Measurements from ENCODE around the gene AGMO. TPM values are rescaled to one million over a fixed set of nuclear protein-coding genes. Genes with fewer than 3 reads are reported as not detected.

AGMO gene
- total RNA-seq, 3 donors from 2014 or later: 0.89 to 3.0 (median 1.3) TPM

- H3K4me3 ChIP-seq: no peak overlapping the region
- H3K36me3 ChIP-seq (ENCODE audit: low read depth): no peaks in the 10 kb centered on the region
- DNase-seq: no peak
- no peaks in the 10 kb centered on the region for H3K4me1 ChIP-seq (ENCODE audit: low read depth)
- TF ChIP-seq CTCF (IDR thresholded peaks at IDR 0.05): no peak
- H3K9me3 ChIP-seq: no peaks in the 10 kb centered on the region
- intact Hi-C loops (cut with DNase I, micrococcal nuclease): no loop called here
- no peak for ATAC-seq
Observed at GRCh38 chr7:15459018-15459615, 102.7 kb downstream of the AGMO start.

DNA sequence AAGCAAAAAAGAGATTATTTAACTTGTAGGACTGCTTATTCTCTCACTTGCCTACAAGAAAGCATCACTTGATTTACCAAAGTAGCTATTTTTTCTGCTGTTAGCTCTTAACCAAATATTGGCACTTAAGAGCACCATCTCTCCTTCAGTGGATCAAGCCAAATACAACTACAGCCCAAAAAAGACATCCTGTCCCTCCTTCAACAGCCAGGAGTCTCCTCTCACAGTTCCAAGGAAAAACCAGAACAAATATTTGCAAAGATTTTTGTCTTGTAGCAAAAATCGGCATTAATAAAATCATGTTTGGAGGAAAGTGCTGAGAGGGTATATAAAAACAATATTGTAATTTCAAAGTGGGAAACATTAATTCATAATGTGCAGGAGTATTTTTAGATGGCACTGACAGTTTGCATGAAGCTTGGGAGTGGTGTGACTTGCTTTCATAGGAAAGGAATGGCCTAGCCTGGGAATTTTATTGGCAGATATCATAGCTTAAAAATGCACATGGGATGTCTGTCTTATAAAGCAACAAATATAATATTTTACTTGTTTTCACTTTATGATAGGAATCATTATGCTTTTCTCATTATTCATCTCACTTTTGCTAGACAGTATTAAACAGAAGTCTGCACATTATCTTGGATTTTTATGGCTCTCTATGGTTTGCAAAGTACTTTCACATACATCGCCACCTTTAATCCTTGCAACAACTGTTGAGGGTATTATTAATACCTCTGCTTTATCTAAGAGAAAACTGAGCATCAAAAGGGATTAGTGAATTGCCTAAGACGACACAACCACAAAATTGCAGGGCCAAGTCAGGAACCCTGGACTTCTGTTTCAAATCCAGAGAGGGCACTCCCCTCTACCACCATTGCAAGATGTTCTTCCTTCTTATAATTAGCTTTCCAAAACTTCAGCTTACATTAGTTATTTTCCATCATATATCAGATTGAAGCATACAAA is 103.5 kb downstream of the AGMO start:
- Histone ChIP-seq H3K4me1 (ENCODE audit: low read depth) (no peaks in the 10 kb centered on the region), H3K36me3 (ENCODE audit: low read depth) (no peaks in the 10 kb centered on the region), H3K4me3 (no peak overlapping the region), H3K9me3 (no peaks in the 10 kb centered on the region)
- intact Hi-C loops (cut with DNase I, micrococcal nuclease): no loop called here
- no peak for DNase-seq
- ATAC-seq: no peak
- TF ChIP-seq CTCF (IDR thresholded peaks at IDR 0.05): no peak

- no peak for TF ChIP-seq CTCF (IDR thresholded peaks at IDR 0.05)
- Histone ChIP-seq H3K4me3 (no peak overlapping the region), H3K9me3 (no peaks in the 10 kb centered on the region), H3K4me1 (ENCODE audit: low read depth) (no peaks in the 10 kb centered on the region), H3K36me3 (ENCODE audit: low read depth) (no peaks in the 10 kb centered on the region)
- intact Hi-C loops (cut with DNase I, micrococcal nuclease): no loop called here
- ATAC-seq (no peak), DNase-seq (no peak)
Observed at GRCh38 chr7:15452670-15453069, 109.1 kb downstream of the AGMO start.

DNA sequence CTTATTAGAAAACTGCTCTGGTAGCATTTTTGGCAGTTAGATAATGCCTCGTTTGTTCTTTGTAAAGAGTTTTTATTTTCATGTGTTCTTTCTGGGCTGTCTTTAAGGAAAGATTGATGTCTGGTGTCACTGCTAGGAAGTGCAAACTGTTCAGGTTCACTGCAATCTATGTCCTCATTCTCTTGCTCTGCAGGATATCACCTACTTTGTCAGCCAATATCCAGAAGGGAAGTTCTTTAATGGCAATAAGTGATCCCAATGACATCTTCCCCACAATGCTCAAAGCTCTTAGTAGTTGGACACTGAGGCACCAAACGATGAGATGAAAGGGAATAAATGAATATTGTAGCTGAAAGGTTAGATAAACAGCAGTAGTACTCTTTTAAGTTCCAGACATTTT is 115.1 kb downstream of the AGMO start:
- no peak for TF ChIP-seq CTCF (IDR thresholded peaks at IDR 0.05)
- ATAC-seq (no peak), DNase-seq (no peak)
- no peak overlapping the region for H3K4me3 ChIP-seq
- H3K36me3 ChIP-seq (ENCODE audit: low read depth): no peaks in the 10 kb centered on the region
- intact Hi-C loops (cut with DNase I, micrococcal nuclease): no loop called here
- H3K9me3 ChIP-seq: no peaks in the 10 kb centered on the region
- H3K4me1 ChIP-seq (ENCODE audit: low read depth): no peaks in the 10 kb centered on the region

GRCh38 chr7:15446280-15446679 is 115.5 kb downstream of the AGMO start:
- ATAC-seq (no peak), DNase-seq (no peak)
- no peak for TF ChIP-seq CTCF (IDR thresholded peaks at IDR 0.05)
- H3K9me3 ChIP-seq: no peaks in the 10 kb centered on the region
- no peak overlapping the region for H3K4me3 ChIP-seq
- H3K36me3 ChIP-seq (ENCODE audit: low read depth): no peaks in the 10 kb centered on the region
- no peaks in the 10 kb centered on the region for H3K4me1 ChIP-seq (ENCODE audit: low read depth)
- intact Hi-C loops (cut with DNase I, micrococcal nuclease): no loop called here

All from mucosa of descending colon (tissue), 3 donors.